HG03342 (cell line): ENCODE results near the gene TNP2.
"Not testable (repeated sequence)": the region's sequence is repeated elsewhere in the genome, so short reads cannot be mapped to it uniquely, and the experiment has no call there.

Experiments used
- ATAC-seq: cut with Tn5 transposase; IDR thresholded peaks from one replicate; pipeline ENCODE4 v1.9.1; 2021; ENCODE audit warnings: mild to moderate bottlenecking, moderate library complexity; ENCODE audit not compliant: unreplicated experiment

The TNP2 gene

DNA sequence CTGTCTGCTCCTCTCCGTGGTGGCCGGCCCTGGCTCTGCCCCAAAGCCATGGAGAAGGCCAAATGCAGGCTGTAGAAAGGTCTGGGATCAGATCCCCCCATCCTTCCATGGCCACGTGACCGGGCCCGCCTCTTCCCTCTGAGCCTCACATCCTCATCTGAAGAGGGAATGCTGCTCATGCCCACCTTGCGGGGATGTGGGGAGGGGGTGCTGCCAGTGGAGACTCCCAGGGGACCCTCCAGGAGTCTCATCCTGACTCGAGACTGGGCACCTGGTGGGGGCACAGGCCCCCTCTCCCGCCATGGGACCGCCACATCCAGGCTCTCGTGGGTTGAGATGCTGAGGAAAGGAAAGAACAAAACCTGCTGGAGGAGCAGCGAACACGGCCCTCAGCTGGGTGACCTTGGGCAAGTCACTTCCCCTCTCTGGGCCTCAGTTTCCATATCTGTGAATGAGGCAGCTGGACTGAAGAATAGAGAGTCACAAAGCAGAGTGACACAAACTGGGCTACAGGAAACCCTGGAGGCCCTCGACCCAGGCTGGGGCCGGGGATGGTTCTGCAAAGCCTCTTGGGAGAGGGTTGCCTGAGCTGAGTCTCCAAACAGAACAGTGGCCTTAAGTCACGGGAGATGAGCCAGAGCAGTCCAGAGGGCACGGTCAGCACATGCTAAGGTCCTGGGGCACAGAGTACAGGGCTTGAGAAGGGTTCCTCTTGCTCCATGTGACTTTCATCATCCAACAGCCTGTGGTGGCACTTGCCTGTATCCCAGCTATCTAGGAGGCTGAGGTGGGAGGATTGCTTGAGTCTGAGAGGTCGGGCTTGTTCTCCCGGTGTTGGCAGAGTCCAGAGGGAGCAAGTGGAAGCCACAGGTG, 43.2 kb downstream of the TNP2 start:
- peak; percentile 4 for ATAC-seq

- peak; percentile 81 for ATAC-seq
These were observed 44.0 kb downstream of the TNP2 start for GRCh38 chr16:11224894-11225676.

DNA sequence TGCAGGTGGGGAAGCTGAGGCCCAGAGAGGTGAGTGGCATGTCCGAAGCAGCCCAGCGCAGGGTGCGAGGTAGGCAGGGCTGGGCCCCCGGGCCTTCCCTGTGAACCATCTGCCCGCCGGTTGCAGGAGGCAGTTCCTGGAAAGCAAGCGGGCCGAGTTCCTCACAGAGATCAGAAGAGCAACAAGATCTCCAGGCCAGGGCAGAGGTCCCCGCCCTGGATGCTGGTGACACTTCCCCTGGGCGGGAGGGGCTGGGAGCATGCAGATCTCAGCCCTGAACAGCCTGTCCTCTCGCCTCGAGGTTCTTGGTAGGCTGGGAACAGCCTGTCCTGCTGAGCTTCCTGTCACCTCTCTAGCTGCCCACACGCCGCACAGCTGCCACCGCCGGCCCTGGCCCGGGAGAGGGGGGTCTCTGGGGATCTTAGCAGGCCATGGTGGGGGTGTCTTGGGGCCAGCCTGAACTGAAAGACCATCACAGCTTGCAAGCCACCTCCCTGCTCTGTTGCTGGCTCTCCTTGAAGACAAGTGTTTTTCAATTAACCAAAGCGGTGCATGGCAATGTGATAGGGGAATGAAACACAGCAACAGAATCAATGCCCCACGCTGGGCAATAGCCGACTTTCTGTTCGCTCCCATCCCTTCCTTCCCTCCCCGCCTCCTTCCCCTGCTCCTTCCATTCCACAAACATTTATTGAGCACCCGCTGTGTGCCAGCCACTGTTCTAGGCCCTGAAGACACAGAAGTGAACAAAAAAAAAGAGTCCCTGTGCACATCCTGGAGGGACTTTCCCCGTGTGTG, 44.8 kb downstream of the TNP2 start:
- ATAC-seq: peak; percentile 37

DNA sequence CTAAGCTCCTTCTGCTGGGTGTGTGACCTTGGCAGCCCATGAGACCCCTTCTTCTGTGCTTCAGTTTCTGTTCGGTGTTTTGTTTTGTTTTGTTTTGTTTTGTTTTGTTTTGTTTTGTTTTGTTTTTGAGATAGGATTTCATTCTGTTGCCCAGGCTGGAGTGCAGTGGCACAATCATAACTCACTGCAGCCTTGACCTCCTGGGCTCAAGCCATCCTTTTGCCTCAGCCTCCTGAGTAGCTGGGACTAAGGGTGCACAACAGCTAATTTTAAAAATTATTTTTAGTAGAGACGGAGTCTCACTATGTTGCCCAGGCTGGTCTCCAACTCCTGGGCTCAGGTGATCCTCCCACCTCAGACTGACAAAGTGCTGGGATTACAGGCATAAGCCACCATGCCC, 48.6 kb downstream of the TNP2 start:
- not testable (repeated sequence) for ATAC-seq

DNA sequence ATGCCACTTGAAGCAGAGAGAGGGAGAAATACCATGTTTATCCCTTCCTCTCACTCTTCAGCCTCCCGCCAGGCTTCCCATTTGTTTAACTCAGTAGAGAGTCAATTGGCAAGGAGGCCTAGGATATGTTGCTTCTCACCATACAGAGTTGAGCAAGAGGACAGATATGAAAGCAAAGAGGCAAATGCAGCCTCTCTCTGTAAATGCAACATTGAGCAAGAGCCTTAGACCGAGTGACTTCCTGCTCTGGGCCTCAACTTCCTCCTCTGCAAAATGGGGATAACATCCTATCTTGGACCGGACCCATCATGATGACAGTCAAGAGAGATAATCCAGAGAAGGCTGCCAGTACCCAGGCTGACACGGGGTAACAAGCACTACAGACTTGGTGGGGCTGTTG, 49.9 kb downstream of the TNP2 start:
- ATAC-seq: no peak

- no peak for ATAC-seq
These were observed 50.5 kb downstream of the TNP2 start for GRCh38 chr16:11218604-11218962.
